Suprapubic skin (tissue), 4 donors: ENCODE measurements around the gene HDLBP. TPM values are rescaled to one million over a fixed set of nuclear protein-coding genes. Genes with fewer than 3 reads are reported as not detected.

Experiments
- DNase-seq, 2 donors: peaks; one replicate each; pipeline ENCODE4 v3.0.0-alpha.2; 2019; ENCODE audit warnings: low spot score in 2 of 2
- H3K27ac ChIP-seq: fragments of 200-600 bp; sonication (generic); one replicate; pipeline ENCODE4 v1.5.1; 2019
- H3K27me3 ChIP-seq: fragments of 200-600 bp; sonication (generic); one replicate; pipeline ENCODE4 v1.5.1; 2019
- H3K36me3 ChIP-seq: fragments of 200-600 bp; sonication (generic); one replicate; pipeline ENCODE4 v1.5.1; 2019
- H3K4me1 ChIP-seq: fragments of 200-600 bp; sonication (generic); one replicate; pipeline ENCODE4 v1.5.1; 2019
- H3K4me3 ChIP-seq: fragments of 200-600 bp; sonication (generic); one replicate; pipeline ENCODE4 v1.5.1; 2019; ENCODE audit warnings: mild to moderate bottlenecking
- H3K9me3 ChIP-seq: fragments of 200-600 bp; sonication (generic); one replicate; pipeline ENCODE4 v1.5.1; 2019
- CTCF ChIP-seq, 2 donors: fragments of 200-600 bp in 1 of 2; fragments of 450-650 bp in 1 of 2; sonication (generic) in 1 of 2; IDR thresholded peaks; one replicate each; pipeline ENCODE4 v1.5.1; 2016 to 2019; ENCODE audit warnings: antibody characterized with exemption in 2 of 2, mild to moderate bottlenecking in 1 of 2, moderate library complexity in 1 of 2
- EP300 ChIP-seq: sonication (generic); formaldehyde crosslinking; IDR thresholded peaks from one replicate; pipeline ENCODE4 v1.6.1; 2017; ENCODE audit warnings: antibody characterized with exemption
- POLR2A ChIP-seq, 2 donors: fragments of 450-650 bp; IDR thresholded peaks; one replicate each; pipeline ENCODE4 v1.6.1; 2017; ENCODE audit warnings: antibody characterized with exemption in 2 of 2, mild to moderate bottlenecking in 2 of 2, moderate library complexity in 2 of 2
- POLR2AphosphoS5 ChIP-seq, 3 donors: sonication (generic); formaldehyde crosslinking; IDR thresholded peaks; one replicate each; pipeline ENCODE4 v1.6.1; 2017; ENCODE audit warnings: antibody characterized with exemption in 3 of 3
- WGBS: methylation state at CpG from one replicate; pipeline ENCODE4 v1.1.5; 2018; 5-methylcytosine and 5-hydroxymethylcytosine counted together
- total RNA-seq, 4 donors: library from RNA; depleted of rRNA; stranded (reverse); fragments of >200 nt; gene quantifications; one replicate each; pipeline ENCODE4 v1.1.0, GENCODE V29; 2016

The HDLBP gene
- total RNA-seq, 4 donors from 2014 or later, result 263 to 400 (median 287) TPM

GRCh38 chr2:241237949-241238371, 77.5 kb downstream of the HDLBP start:
- Histone ChIP-seq H3K27ac (no peak overlapping the region), H3K27me3 (no peaks in the 10 kb centered on the region), H3K36me3 (peaks cover 98% of the 10 kb centered on the region), H3K4me3 (no peak overlapping the region), H3K9me3 (no peaks in the 10 kb centered on the region), H3K4me1 (no peaks in the 10 kb centered on the region)
- WGBS, result 91% methylated on average over 11 of the region's 12 CpGs
- DNase-seq, result peak in 1 of 2 donors; percentile 50
- no peak for TF ChIP-seq CTCF (IDR thresholded peaks at IDR 0.05)
- TF ChIP-seq POLR2AphosphoS5 (IDR thresholded peaks at IDR 0.05), result no peak
- TF ChIP-seq POLR2A (IDR thresholded peaks at IDR 0.05), result no peak
- no peak for TF ChIP-seq EP300

GRCh38 chr2:241237047-241237446, 78.4 kb downstream of the HDLBP start:
- Histone ChIP-seq H3K27ac (no peak overlapping the region), H3K9me3 (no peaks in the 10 kb centered on the region), H3K4me3 (no peak overlapping the region), H3K27me3 (no peaks in the 10 kb centered on the region), H3K4me1 (no peaks in the 10 kb centered on the region), H3K36me3 (peaks cover 98% of the 10 kb centered on the region)
- TF ChIP-seq CTCF (IDR thresholded peaks at IDR 0.05), result no peak
- no peak for DNase-seq
- WGBS, result 96% methylated on average over 6 of the region's 6 CpGs

- no peaks in the 10 kb centered on the region for H3K9me3 ChIP-seq
- peak in 1 of 2 donors; percentile 48 for DNase-seq
- no peak overlapping the region for H3K4me3 ChIP-seq
- 87% methylated on average over 22 of the region's 30 CpGs for WGBS
- no peak overlapping the region for H3K27ac ChIP-seq
- TF ChIP-seq POLR2AphosphoS5 (IDR thresholded peaks at IDR 0.05), result no peak
- no peak for TF ChIP-seq POLR2A (IDR thresholded peaks at IDR 0.05)
- no peak for TF ChIP-seq EP300
- H3K36me3 ChIP-seq, result peaks cover 100% of the 10 kb centered on the region
- no peaks in the 10 kb centered on the region for H3K27me3 ChIP-seq
- no peaks in the 10 kb centered on the region for H3K4me1 ChIP-seq
Measured at GRCh38 chr2:241235859-241236593, 79.4 kb downstream of the HDLBP start.

GRCh38 chr2:241234962-241235740, 80.3 kb downstream of the HDLBP start:
- Histone ChIP-seq H3K27ac (no peak overlapping the region), H3K36me3 (peaks cover 100% of the 10 kb centered on the region), H3K9me3 (no peaks in the 10 kb centered on the region), H3K27me3 (no peaks in the 10 kb centered on the region), H3K4me1 (no peaks in the 10 kb centered on the region), H3K4me3 (no peak overlapping the region)
- no peak for TF ChIP-seq POLR2A (IDR thresholded peaks at IDR 0.05)
- no peak for TF ChIP-seq EP300
- TF ChIP-seq POLR2AphosphoS5 (IDR thresholded peaks at IDR 0.05), result no peak
- TF ChIP-seq CTCF (IDR thresholded peaks at IDR 0.05), result no peak
- WGBS, result 90% methylated on average over 26 of the region's 26 CpGs
- peak in 1 of 2 donors; percentile 44 for DNase-seq

- Histone ChIP-seq H3K4me1 (no peaks in the 10 kb centered on the region), H3K27me3 (no peaks in the 10 kb centered on the region)
- 93% methylated on average over 14 of the region's 21 CpGs for WGBS
Measured at GRCh38 chr2:241234066-241234790, 81.2 kb downstream of the HDLBP start.

More at GRCh38 chr2:241234066-241234790, 81.2 kb downstream of the HDLBP start:
- no peaks in the 10 kb centered on the region for H3K9me3 ChIP-seq
- TF ChIP-seq POLR2AphosphoS5 (IDR thresholded peaks at IDR 0.05), result no peak
- no peak for TF ChIP-seq CTCF (IDR thresholded peaks at IDR 0.05)
- no peak for TF ChIP-seq EP300
- no peak for TF ChIP-seq POLR2A (IDR thresholded peaks at IDR 0.05)
- H3K36me3 ChIP-seq, result peaks cover 100% of the 10 kb centered on the region
- H3K27ac ChIP-seq, result no peak overlapping the region
- peak in 1 of 2 donors; percentile 40 for DNase-seq
- H3K4me3 ChIP-seq, result no peak overlapping the region
